A673 (cell line): Measurements from ENCODE around the gene SHISAL2B. TPM values are rescaled to one million over a fixed set of nuclear protein-coding genes. Genes with fewer than 3 reads are reported as not detected.
"Not testable (repeated sequence)": the region's sequence is repeated elsewhere in the genome, so short reads cannot be mapped to it uniquely, and the experiment has no call there.

ENCODE experiments used
- BruUV-seq: library from RNA; stranded (reverse); fragments of 400-500 nt; replicated peaks from 2 replicates; lab custom pipeline; 2021; lab: Mats Ljungman, UMichigan
- CTCF ChIA-PET: fragments of 300-600 bp; sonication (Branson Sonifier 250); formaldehyde crosslinking; loops from one replicate; lab custom pipeline; 2022; ENCODE audit warnings: antibody characterized with exemption; lab: Charles Lee
- POLR2A ChIA-PET: fragments of 300-600 bp; sonication (Branson Sonifier 250); formaldehyde crosslinking; loops from one replicate; lab custom pipeline; 2022; ENCODE audit warnings: antibody characterized with exemption; ENCODE audit not compliant: low non-redundant PET; lab: Charles Lee
- DNase-seq: peaks from one replicate; pipeline ENCODE4 v3.0.0-alpha.2; 2015; ENCODE audit warnings: low spot score
- H3K27ac ChIP-seq: fragments of 200-600 bp; sonication (generic); 2 replicates; pipeline ENCODE4 v1.5.1; 2016; ENCODE audit warnings: mixed run types, low read depth, mild to moderate bottlenecking, mixed read lengths, antibody characterized with exemption, low read length; ENCODE audit not compliant: poor library complexity, severe bottlenecking
- H3K27me3 ChIP-seq: fragments of 200-600 bp; sonication (generic); replicated peaks from 2 replicates; pipeline ENCODE4 v1.6.1; 2017; ENCODE audit warnings: mixed run types, low read depth, mild to moderate bottlenecking, mixed read lengths, antibody characterized with exemption, low read length; ENCODE audit not compliant: insufficient read depth, poor library complexity
- H3K36me3 ChIP-seq: fragments of 200-600 bp; sonication (generic); 2 replicates; pipeline ENCODE4 v1.6.1; 2016; ENCODE audit warnings: mixed run types, mild to moderate bottlenecking, mixed read lengths, antibody characterized with exemption, low read length; ENCODE audit not compliant: insufficient read depth, poor library complexity, severe bottlenecking
- H3K4me1 ChIP-seq: fragments of 200-600 bp; sonication (generic); 2 replicates; pipeline ENCODE4 v1.6.1; 2017; ENCODE audit warnings: mixed run types, mild to moderate bottlenecking, mixed read lengths, antibody characterized with exemption, low read length; ENCODE audit not compliant: insufficient read depth, poor library complexity, severe bottlenecking
- H3K4me3 ChIP-seq: fragments of 200-600 bp; sonication (generic); 2 replicates; pipeline ENCODE4 v1.5.1; 2016; ENCODE audit warnings: low read depth, mixed run types, mild to moderate bottlenecking, mixed read lengths, low read length; ENCODE audit not compliant: poor library complexity, severe bottlenecking
- H3K9me3 ChIP-seq: fragments of 200-600 bp; sonication (generic); 2 replicates; pipeline ENCODE4 v1.6.1; 2016; ENCODE audit warnings: mixed run types, low read depth, mild to moderate bottlenecking, mixed read lengths, antibody characterized with exemption, low read length; ENCODE audit not compliant: poor library complexity, severe bottlenecking
- EZH2 ChIP-seq: fragments of 200-600 bp; sonication (generic); IDR thresholded peaks from 2 replicates; pipeline ENCODE4 v1.6.1; 2017; ENCODE audit warnings: borderline replicate concordance, low read depth, mild to moderate bottlenecking, mixed read lengths, antibody characterized with exemption, low read length; ENCODE audit not compliant: poor library complexity, severe bottlenecking
- intact Hi-C: fragments of 100-400 bp; cut with micrococcal nuclease; formaldehyde crosslinking; loops from one replicate; pipeline ENCODE4 v1.10.0; 2022; ENCODE audit not compliant: unreplicated experiment
- total RNA-seq: library from RNA; stranded (reverse); gene quantifications from 2 replicates; pipeline ENCODE4 v1.2.3, GENCODE V29; 2021
- TF ChIP-seq, protein P1 (sequence below): fragments of 300-800, 200-600 bp; sonication (generic); conservative IDR thresholded peaks from 2 replicates; pipeline ENCODE4 v1.5.1; 2017; ENCODE audit warnings: low read depth, mild to moderate bottlenecking, antibody characterized with exemption, low read length, moderate library complexity, mixed read lengths

The SHISAL2B gene
- total RNA-seq, 1 experiment from 2014 or later, result not detected

- DNase-seq, result no peak
- no peak overlapping the region for H3K27ac ChIP-seq
- H3K4me1 ChIP-seq, result no peaks in the 10 kb centered on the region
- H3K9me3 ChIP-seq, result no peaks in the 10 kb centered on the region
- H3K27me3 ChIP-seq, result peaks cover 57% of the 10 kb centered on the region
- BruUV-seq, result no TSS peak
- CTCF ChIA-PET, result no interaction called here
- no peak overlapping the region for H3K4me3 ChIP-seq
- POLR2A ChIA-PET, result no interaction called here
- no peaks in the 10 kb centered on the region for H3K36me3 ChIP-seq
- TF ChIP-seq, protein P1, sequence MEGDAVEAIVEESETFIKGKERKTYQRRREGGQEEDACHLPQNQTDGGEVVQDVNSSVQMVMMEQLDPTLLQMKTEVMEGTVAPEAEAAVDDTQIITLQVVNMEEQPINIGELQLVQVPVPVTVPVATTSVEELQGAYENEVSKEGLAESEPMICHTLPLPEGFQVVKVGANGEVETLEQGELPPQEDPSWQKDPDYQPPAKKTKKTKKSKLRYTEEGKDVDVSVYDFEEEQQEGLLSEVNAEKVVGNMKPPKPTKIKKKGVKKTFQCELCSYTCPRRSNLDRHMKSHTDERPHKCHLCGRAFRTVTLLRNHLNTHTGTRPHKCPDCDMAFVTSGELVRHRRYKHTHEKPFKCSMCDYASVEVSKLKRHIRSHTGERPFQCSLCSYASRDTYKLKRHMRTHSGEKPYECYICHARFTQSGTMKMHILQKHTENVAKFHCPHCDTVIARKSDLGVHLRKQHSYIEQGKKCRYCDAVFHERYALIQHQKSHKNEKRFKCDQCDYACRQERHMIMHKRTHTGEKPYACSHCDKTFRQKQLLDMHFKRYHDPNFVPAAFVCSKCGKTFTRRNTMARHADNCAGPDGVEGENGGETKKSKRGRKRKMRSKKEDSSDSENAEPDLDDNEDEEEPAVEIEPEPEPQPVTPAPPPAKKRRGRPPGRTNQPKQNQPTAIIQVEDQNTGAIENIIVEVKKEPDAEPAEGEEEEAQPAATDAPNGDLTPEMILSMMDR, result no peak
- TF ChIP-seq EZH2, result no peak
- intact Hi-C loops, result no loop called here
These were observed 3.3 kb downstream of the SHISAL2B start for GRCh38 chr5:64693636-64694035.

- H3K36me3 ChIP-seq, H3K4me1 ChIP-seq, H3K4me3 ChIP-seq, CTCF ChIA-PET, DNase-seq, POLR2A ChIA-PET, H3K27ac ChIP-seq, H3K9me3 ChIP-seq, BruUV-seq, intact Hi-C loops: not testable (repeated sequence)
- H3K27me3 ChIP-seq, result peaks cover 29% of the 10 kb centered on the region
These were observed 6.1 kb downstream of the SHISAL2B start for GRCh38 chr5:64696414-64696813.

GRCh38 chr5:64700765-64701164, 10.5 kb downstream of the SHISAL2B start:
- intact Hi-C loops, result no loop called here
- CTCF ChIA-PET, result no interaction called here
- Histone ChIP-seq H3K4me3 (no peak overlapping the region), H3K9me3 (no peaks in the 10 kb centered on the region), H3K36me3 (no peaks in the 10 kb centered on the region), H3K4me1 (no peaks in the 10 kb centered on the region), H3K27ac (no peak overlapping the region), H3K27me3 (peaks cover 4% of the 10 kb centered on the region)
- TF ChIP-seq, protein P1, result no peak
- no peak for TF ChIP-seq EZH2
- DNase-seq, result no peak
- BruUV-seq, result no TSS peak
- POLR2A ChIA-PET, result no interaction called here

- H3K4me1 ChIP-seq, DNase-seq, intact Hi-C loops, H3K27me3 ChIP-seq, BruUV-seq, H3K36me3 ChIP-seq, H3K9me3 ChIP-seq, H3K4me3 ChIP-seq, CTCF ChIA-PET, H3K27ac ChIP-seq: not testable (repeated sequence)
- POLR2A ChIA-PET, result interaction anchor here (0.6 kb wide), 1 partner anchor 49 kb away, joined by 3 read pairs; no protein-coding TSS in a partner anchor
These were observed 15.8 kb downstream of the SHISAL2B start for GRCh38 chr5:64706074-64706473.
